Activated T-cell treated with anti-CD3 and anti-CD28 coated beads, Interleukin-2, amount 50 U/mL, for 1 hour (primary cell): ENCODE data around the gene RABL6.

Experiments used
- DNase-seq: peaks from one replicate; pipeline ENCODE4 v3.0.0-alpha.2; 2020

RABL6 gene

GRCh38 chr9:136849038-136849959, 41.6 kb downstream of the RABL6 start, which contains the start of gene PHPT1:
Gene PHPT1, plus strand, starts transcription at chr9:136849409. Its CDS starts 22 bp downstream, at chr9:136849431.
- DNase-seq = peak; percentile 96

DNA sequence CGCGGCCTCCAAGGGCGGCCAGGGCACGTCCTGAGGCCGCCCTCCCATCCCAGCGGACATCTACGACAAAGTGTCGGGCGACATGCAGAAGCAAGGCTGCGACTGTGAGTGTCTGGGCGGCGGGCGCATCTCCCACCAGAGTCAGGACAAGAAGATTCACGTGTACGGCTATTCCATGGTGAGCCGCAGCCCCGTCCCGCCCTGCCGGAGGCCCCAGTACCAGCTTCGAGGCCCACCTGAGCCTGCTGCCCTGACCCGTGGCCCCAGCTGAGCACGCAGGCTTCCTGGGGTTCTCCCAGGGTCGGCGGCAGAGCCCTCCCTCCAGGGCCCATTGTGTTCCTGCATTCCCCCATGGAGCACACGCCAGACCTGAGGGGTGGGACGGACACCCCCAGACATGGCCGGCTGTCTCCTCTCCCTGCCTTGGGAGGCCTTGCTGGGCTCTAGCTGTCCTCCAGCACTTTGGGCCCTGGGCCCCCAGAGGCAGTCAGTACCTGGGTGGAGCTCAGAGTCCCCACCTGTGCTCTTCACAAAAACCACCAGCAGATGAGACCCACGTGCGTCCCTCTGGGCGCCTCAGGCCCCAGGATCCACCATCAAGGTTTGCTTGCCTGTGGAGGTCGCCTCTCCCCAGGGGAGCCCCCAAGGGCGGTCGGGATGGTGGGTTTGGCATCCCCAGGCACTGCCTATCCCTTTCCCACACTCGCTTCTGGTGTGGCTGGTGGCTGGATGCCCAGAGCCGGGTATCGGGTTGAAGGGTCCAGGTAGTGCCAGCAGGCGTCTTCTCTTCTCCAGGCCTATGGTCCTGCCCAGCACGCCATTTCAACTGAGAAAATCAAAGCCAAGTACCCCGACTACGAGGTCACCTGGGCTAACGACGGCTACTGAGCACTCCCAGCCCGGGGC, 42.5 kb downstream of the RABL6 start:
- no peak for DNase-seq

DNA sequence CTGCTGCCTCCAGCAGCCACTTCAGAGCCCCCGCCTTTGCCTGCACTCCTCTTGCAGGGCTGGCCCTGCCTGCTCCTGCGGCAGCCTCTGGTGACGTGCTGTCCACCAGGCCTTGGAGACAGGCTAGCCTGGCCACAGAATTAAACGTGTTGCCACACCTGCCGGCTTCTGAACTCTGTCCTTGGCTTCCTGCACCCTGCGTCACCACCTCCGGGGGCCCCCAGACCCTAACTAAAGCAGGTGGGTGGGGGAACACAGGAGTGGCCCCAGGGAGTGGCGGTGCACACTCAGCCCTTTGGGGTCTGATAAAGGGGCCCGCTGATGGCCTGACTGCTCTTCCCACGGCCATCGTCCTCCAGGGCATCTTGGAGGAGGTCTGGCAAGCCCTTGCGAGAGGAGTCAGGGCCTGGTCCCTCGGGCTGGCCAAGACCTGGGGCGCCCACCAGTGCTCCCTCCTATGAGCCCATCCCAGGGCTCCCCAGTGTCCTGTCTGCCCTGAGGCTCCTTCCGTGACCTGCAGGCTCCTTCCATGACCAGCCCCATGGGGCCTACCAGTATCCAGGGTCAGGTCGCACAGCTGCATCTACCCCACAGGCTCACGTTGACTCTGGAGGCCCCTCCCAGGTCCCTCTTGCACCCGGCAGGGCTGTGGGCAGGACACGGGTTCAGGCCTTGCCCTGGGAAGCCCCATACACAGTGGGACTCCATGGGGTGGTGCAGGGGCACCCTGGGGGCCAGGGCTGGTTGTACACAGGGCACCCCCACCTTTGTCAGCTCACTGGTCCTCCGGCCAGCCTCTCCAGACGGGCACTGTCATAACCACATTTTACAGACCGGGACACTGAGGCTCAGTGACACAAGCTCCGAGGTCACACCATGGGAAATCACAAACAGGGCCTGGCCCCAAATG, 43.4 kb downstream of the RABL6 start:
- no peak for DNase-seq

DNA sequence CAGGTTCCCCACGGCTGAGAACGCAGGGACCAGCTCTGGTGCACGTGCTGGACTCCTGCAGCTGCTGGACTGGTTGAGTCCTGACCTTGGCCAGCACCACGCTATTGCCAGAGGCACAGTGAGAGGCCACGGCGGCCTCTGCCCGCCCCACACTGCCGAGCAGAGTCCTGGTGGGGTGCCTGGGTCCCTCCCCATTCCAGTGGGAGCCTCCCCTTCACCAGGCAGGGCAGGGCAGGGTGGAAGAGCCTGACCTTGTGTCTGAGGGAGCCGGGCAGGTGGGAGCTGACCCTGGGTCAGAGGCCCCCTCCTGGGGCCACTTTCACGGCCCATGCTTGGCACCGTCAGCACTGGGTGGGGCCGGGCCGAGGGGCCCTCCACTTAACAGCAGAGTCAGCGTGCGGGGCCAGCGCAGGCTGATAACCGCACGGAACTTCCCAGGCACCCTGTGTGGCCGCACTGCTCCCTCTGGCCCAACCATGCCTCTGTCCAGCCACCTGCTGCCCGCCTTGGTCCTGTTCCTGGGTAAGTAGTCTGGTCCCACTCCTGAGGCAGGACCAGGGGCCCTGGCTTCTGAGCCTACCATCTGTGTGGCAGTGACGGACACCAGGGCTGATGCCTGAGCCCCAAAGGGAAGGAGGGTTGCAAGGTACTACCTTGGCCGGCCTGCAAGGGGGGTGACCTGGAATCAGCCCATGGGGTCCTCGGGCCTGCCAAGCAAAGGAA, 44.4 kb downstream of the RABL6 start, which contains the start of gene MAMDC4:
TSS of gene MAMDC4 (plus strand) at position 406 of the 723 bp plus-strand sequence. CDS start at position 477, 71 bp downstream.
- no peak for DNase-seq

DNA sequence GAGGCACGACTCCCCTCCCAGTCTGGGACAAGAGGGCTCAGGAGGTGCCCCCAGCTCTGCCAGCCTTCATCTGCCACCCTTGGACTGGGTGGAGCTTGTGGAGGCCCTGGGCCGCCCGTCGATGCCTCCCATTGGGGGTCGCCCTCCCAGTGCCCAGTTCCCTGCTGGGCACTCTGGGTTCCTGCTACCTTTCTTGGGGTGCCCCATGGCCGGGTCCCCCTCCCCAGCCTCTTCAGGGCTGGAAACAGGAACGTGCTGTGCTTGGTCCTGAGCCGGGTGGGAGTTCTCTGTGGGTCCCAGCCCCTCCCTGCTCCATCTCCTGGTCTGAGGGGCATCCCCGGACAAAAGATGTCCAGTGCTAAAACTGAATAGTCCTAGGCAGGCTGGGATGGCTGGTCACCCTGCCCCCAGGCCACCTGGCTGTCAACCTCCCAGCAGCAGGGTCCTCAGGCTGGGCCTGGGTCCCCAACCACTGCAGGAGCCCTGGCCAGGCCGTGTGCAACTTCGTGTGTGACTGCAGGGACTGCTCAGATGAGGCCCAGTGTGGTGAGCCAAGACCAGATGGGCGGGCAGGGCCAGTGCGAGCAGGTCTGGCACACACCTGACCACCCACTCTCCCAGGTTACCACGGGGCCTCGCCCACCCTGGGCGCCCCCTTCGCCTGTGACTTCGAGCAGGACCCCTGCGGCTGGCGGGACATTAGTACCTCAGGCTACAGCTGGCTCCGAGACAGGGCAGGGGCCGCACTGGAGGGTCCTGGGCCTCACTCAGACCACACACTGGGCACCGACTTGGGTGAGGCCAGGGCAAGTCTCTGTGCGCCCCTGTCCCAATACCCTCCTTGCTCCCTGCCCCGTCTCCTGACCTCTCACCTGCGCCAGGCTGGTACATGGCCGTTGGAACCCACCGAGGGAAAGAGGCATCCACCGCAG, 45.2 kb downstream of the RABL6 start:
- DNase-seq = no peak

DNA sequence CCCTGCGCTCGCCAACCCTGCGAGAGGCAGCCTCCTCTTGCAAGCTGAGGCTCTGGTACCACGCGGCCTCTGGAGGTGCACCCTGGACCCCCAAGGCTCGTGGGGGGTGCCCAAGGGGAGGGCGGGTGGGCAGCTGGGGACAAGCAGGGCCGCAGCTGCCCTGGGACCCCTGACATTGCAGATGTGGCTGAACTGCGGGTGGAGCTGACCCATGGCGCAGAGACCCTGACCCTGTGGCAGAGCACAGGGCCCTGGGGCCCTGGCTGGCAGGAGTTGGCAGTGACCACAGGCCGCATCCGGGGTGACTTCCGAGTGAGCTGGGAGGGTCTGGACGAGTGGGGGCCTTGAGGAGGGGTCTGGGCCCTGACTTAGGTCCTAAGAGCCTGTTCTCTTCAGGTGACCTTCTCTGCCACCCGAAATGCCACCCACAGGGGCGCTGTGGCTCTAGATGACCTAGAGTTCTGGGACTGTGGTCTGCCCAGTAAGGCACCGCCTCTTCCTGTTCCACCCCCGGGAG, 45.9 kb downstream of the RABL6 start:
- DNase-seq = peak; percentile 15

DNA sequence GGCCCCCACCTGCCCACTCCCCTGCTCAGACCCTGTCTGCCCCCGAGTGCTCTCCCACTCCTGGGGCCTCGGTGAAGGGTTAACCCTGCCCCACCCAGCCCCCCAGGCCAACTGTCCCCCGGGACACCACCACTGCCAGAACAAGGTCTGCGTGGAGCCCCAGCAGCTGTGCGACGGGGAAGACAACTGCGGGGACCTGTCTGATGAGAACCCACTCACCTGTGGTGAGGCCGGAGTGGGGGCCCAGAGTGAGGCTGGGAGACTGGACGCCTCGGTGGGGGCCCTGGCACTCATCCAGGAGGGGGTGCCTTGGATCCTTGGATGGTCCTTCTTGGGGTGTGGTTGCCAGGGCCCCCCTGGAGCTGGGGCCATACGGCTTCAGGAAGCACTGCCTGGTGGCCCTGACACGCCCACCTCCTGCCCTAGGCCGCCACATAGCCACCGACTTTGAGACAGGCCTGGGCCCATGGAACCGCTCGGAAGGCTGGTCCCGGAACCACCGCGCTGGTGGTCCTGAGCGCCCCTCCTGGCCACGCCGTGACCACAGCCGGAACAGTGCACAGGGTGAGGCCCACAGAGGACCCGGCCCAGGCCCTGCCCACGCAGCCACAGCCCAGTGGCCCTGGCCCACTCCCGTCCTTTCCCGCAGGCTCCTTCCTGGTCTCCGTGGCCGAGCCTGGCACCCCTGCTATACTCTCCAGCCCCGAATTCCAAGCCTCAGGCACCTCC, 46.5 kb downstream of the RABL6 start:
- peak; percentile 17 for DNase-seq

- peak; percentile 12 for DNase-seq
Measured at GRCh38 chr9:136854842-136855460, 47.2 kb downstream of the RABL6 start.

- DNase-seq = peak; percentile 16
Measured at GRCh38 chr9:136855461-136856078, 47.8 kb downstream of the RABL6 start.

DNA sequence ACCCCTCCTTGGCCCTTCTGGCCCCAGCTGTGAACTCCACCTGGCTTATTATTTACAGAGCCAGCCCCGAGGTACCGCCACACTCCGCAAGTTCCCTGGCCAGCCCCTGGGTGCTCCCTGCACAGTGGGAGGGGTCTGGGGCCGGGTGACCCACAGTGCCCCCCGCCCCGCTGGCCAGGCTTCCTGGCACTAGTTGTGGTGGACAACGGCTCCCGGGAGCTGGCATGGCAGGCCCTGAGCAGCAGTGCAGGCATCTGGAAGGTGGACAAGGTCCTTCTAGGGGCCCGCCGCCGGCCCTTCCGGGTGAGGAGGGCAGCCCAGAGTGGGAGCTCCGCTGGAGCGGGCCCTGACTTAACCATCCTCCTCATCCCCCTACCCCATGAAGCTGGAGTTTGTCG, 48.3 kb downstream of the RABL6 start:
- DNase-seq = peak; percentile 11

GRCh38 chr9:136856541-136857141, 48.9 kb downstream of the RABL6 start:
- peak; percentile 19 for DNase-seq

GRCh38 chr9:136857166-136857565, 49.4 kb downstream of the RABL6 start:
- DNase-seq = peak; percentile 17

DNA sequence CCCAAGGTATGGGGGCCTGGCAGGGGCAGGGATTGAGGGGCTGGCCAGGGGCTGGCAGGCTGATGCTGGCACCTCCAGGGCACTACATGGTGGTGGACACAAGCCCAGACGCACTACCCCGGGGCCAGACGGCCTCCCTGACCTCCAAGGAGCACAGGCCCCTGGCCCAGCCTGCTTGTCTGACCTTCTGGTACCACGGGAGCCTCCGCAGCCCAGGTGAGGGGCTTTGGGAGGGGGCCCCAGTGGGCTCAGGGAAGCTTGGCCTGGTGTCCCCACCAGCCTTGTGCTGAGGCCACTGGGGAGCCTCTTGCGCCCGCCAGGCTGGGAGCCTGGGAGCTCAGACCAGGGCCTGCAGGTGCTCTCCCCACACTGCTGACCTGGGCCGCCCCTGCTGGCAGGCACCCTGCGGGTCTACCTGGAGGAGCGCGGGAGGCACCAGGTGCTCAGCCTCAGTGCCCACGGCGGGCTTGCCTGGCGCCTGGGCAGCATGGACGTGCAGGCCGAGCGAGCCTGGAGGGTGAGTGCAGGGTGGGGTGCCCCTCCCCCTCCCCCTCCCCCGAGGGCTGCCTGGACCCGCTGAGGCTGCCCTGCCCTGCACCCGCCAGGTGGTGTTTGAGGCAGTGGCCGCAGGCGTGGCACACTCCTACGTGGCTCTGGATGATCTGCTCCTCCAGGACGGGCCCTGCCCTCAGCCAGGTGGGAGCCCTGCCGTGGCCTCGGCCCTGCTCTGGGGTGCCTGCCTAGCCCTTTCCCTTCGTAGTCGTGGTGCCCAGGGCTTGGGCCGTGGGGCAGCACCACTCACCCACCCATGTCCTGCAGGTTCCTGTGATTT, 50.0 kb downstream of the RABL6 start:
- DNase-seq = peak; percentile 20

DNA sequence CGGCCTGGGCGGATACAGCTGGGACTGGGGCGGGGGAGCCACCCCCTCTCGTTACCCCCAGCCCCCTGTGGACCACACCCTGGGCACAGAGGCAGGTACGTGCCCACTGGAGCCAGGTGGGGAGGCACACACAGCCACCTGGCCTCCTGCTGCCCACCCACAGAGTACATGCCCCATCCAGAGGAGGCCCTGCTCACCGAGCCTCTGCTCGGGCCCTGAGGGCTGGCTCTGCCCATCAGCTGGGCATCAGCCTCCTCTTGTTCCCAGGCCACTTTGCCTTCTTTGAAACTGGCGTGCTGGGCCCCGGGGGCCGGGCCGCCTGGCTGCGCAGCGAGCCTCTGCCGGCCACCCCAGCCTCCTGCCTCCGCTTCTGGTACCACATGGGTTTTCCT, 50.7 kb downstream of the RABL6 start:
- DNase-seq = no peak

- peak; percentile 21 for DNase-seq
Measured at GRCh38 chr9:136858844-136859757, 51.4 kb downstream of the RABL6 start.

- peak; percentile 17 for DNase-seq
Measured at GRCh38 chr9:136860529-136860928, 52.8 kb downstream of the RABL6 start.
